GM19397 (cell line): Measurements from ENCODE around the gene OR2F2.

Experiments
- ATAC-seq: cut with Tn5 transposase; IDR thresholded peaks from one replicate; pipeline ENCODE4 v1.9.1; 2021; ENCODE audit warnings: mild to moderate bottlenecking, moderate library complexity; ENCODE audit not compliant: unreplicated experiment

Gene OR2F2

GRCh38 chr7:143934526-143935325, at the start of gene OR2F2:
Gene OR2F2 (plus strand): TSS chr7:143935233. CDS start chr7:143935233, 0 bp downstream.
- no peak for ATAC-seq

GRCh38 chr7:143885951-143886350, 49.1 kb upstream of the OR2F2 start:
- ATAC-seq, result no peak

- no peak for ATAC-seq
These were observed 48.1 kb upstream of the OR2F2 start for GRCh38 chr7:143886826-143887477.

GRCh38 chr7:143889068-143889467, 46.0 kb upstream of the OR2F2 start:
- ATAC-seq, result no peak

- no peak for ATAC-seq
These were observed 44.5 kb upstream of the OR2F2 start for GRCh38 chr7:143890558-143890957.

GRCh38 chr7:143891457-143891856, 43.6 kb upstream of the OR2F2 start:
- ATAC-seq, result no peak

GRCh38 chr7:143892527-143893300, 42.3 kb upstream of the OR2F2 start:
- ATAC-seq, result peak; percentile 99

- ATAC-seq, result no peak
These were observed 38.4 kb upstream of the OR2F2 start for GRCh38 chr7:143896667-143897066.

- no peak for ATAC-seq
These were observed 36.2 kb upstream of the OR2F2 start for GRCh38 chr7:143898810-143899209.

GRCh38 chr7:143900230-143900766, 34.7 kb upstream of the OR2F2 start:
- no peak for ATAC-seq

- no peak for ATAC-seq
These were observed 33.7 kb upstream of the OR2F2 start for GRCh38 chr7:143901332-143901667.

- peak; percentile 94 for ATAC-seq
These were observed 33.2 kb upstream of the OR2F2 start, which contains the start of gene TCAF1 for GRCh38 chr7:143901668-143902331. Gene TCAF1 (minus strand): TSS chr7:143902176. CDS start chr7:143876608, 25,568 bp downstream.

- ATAC-seq, result no peak
These were observed 32.6 kb upstream of the OR2F2 start for GRCh38 chr7:143902332-143902899.

GRCh38 chr7:143905509-143905908, 29.5 kb upstream of the OR2F2 start:
- no peak for ATAC-seq

- no peak for ATAC-seq
These were observed 28.9 kb upstream of the OR2F2 start for GRCh38 chr7:143906151-143906550.

GRCh38 chr7:143906895-143907294, 28.1 kb upstream of the OR2F2 start:
- no peak for ATAC-seq

GRCh38 chr7:143908120-143908519, 26.9 kb upstream of the OR2F2 start:
- no peak for ATAC-seq

- no peak for ATAC-seq
These were observed 25.2 kb upstream of the OR2F2 start for GRCh38 chr7:143909863-143910262.

GRCh38 chr7:143910473-143911248, 24.4 kb upstream of the OR2F2 start:
- no peak for ATAC-seq
